ENCODE measurements around the gene SENP3.
A peak's percentile ranks its signal among the peaks of the same experiment; 100 is the strongest.

The SENP3 gene

DNA sequence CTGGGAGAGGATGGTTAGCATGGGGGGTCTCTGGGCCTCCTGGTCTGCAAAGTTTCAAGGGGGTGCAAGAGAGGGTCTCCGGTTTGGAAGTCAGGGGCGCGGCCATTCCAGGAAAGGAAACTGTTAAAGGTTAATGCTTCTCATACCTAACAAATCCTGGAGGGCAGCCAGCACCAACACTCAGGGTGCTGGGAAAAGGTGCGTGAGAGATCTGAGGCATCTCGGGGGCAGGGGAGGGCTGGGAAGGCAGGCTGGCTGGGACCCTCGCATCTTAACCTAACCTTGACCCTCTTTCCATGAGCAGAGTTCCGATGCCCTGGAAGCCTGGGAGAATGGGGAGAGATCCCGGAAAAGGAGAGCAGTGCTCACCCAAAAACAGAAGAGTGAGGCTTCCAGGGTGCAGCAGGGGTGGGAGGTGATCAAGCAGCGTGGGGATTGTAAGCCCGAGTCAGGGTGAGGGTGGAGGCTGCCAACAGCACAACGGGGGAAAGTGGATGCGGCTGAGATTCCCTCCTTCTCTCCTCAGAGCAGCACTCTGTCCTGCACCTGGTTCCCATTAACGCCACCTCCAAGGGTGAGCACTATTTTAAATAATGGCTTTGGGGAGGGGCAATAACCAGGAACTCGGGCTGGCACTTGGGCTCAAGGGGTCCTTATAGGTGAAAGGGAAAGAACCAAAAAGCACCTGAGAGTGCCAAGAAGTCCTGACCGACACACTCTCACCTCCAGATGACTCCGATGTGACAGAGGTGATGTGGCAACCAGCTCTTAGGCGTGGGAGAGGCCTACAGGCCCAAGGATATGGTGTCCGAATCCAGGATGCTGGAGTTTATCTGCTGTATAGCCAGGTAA is 2.2 kb upstream of the SENP3 start:
- peak overlapping the region; percentile 58 for H2AK5ac ChIP-seq (ENCODE audit: low read depth, low read length)
- no peak overlapping the region for H2BK5ac ChIP-seq (ENCODE audit: low read length)
- H2AFZ ChIP-seq (ENCODE audit: low read length), result peak overlapping the region; percentile 94
- no peak overlapping the region for H3K23ac ChIP-seq (ENCODE audit: low read depth, low read length, poor library complexity)
- no CpG with 5 or more reads among the region's 18 CpGs for WGBS, 2 donors (ENCODE audit: extremely low coverage in 2 of 2, insufficient read length in 2 of 2, insufficient replicate concordance in 1 of 2)
- no peak overlapping the region for H3K18ac ChIP-seq (ENCODE audit: low read length)
- H4K91ac ChIP-seq (ENCODE audit: low read depth, low read length, poor library complexity), result no peak overlapping the region
- H2BK120ac ChIP-seq (ENCODE audit: low read depth, low read length), result no peak overlapping the region
- H3K9ac ChIP-seq (ENCODE audit: low read depth, low read length, poor library complexity), result no peak overlapping the region
- no peak overlapping the region for H3K4me3 ChIP-seq (ENCODE audit: low read length in 2 of 2)
- H3K27me3 ChIP-seq (ENCODE audit: control insufficient read depth in 3 of 3, insufficient read depth in 3 of 3, low read depth in 1 of 3, low read length in 3 of 3), result no peaks in the 10 kb centered on the region
- no peak overlapping the region for H2BK12ac ChIP-seq (ENCODE audit: low read length)
- H4K8ac ChIP-seq (ENCODE audit: low read depth, low read length), result no peak overlapping the region
- H2BK15ac ChIP-seq (ENCODE audit: low read length), result peak overlapping the region; percentile 90
- no peak for DNase-seq (ENCODE audit: low spot score)
- no peak overlapping the region for H3K14ac ChIP-seq (ENCODE audit: low read length)
- H3K79me1 ChIP-seq (ENCODE audit: low read depth, low read length), result peaks cover 5% of the 10 kb centered on the region
- H3K4me1 ChIP-seq (ENCODE audit: control insufficient read depth in 2 of 2, insufficient read depth in 1 of 2, low read depth in 1 of 2, low read length in 2 of 2), result peaks cover 24 to 25% of the 10 kb centered on the region in 2 donors
- no peaks in the 10 kb centered on the region for H3K9me3 ChIP-seq (replicated peaks in 1 of 2; ENCODE audit: control insufficient read depth in 2 of 2, insufficient read depth in 1 of 2, low read depth in 1 of 2, low read length in 2 of 2)
- peaks cover 7 to 13% of the 10 kb centered on the region in 2 donors for H3K36me3 ChIP-seq (replicated peaks in 1 of 2; ENCODE audit: control insufficient read depth in 2 of 2, insufficient read depth in 2 of 2, low read length in 2 of 2)
- no peak overlapping the region for H3K4ac ChIP-seq (ENCODE audit: low read length)
- no peak overlapping the region for H3K27ac ChIP-seq (replicated peaks; ENCODE audit: low read length)
- no peak overlapping the region for H3K4me2 ChIP-seq (ENCODE audit: insufficient read depth, low read length, poor library complexity, severe bottlenecking)

DNA sequence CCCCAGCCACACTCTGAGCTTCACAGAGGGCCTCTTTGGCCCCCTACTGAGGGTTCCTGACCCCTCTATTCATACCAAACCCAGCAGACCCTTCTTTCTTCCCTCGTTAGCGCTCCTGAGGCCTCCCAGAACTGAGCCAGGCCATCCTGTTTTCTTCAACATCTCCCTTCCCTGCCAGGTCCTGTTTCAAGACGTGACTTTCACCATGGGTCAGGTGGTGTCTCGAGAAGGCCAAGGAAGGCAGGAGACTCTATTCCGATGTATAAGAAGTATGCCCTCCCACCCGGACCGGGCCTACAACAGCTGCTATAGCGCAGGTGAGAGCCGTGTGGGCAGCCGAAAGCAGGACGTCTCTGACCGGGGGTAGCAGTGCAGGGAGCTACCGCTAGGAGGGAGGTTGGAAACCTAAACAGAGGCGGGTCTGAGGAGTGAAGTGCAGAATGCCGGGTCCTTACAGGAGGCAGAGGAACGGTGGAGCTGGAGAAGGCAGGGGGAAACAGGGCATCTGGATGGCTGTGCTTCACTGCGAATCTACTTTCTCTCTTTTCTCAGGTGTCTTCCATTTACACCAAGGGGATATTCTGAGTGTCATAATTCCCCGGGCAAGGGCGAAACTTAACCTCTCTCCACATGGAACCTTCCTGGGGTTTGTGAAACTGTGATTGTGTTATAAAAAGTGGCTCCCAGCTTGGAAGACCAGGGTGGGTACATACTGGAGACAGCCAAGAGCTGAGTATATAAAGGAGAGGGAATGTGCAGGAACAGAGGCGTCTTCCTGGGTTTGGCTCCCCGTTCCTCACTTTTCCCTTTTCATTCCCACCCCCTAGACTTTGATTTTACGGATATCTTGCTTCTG is 1.3 kb upstream of the SENP3 start:
- H3K14ac ChIP-seq (ENCODE audit: low read length), result no peak overlapping the region
- no peak overlapping the region for H3K9ac ChIP-seq (ENCODE audit: low read depth, low read length, poor library complexity)
- H4K8ac ChIP-seq (ENCODE audit: low read depth, low read length), result no peak overlapping the region
- H2AFZ ChIP-seq (ENCODE audit: low read length), result peak overlapping the region; percentile 94
- no peaks in the 10 kb centered on the region for H3K27me3 ChIP-seq (ENCODE audit: control insufficient read depth in 3 of 3, insufficient read depth in 3 of 3, low read depth in 1 of 3, low read length in 3 of 3)
- no CpG with 5 or more reads among the region's 22 CpGs for WGBS, 2 donors (ENCODE audit: extremely low coverage in 2 of 2, insufficient read length in 2 of 2, insufficient replicate concordance in 1 of 2)
- no peaks in the 10 kb centered on the region for H3K9me3 ChIP-seq (replicated peaks in 1 of 2; ENCODE audit: control insufficient read depth in 2 of 2, insufficient read depth in 1 of 2, low read depth in 1 of 2, low read length in 2 of 2)
- no peak overlapping the region for H3K23ac ChIP-seq (ENCODE audit: low read depth, low read length, poor library complexity)
- peaks cover 7% of the 10 kb centered on the region for H3K79me1 ChIP-seq (ENCODE audit: low read depth, low read length)
- no peak overlapping the region for H2BK120ac ChIP-seq (ENCODE audit: low read depth, low read length)
- H2BK12ac ChIP-seq (ENCODE audit: low read length), result no peak overlapping the region
- H2BK15ac ChIP-seq (ENCODE audit: low read length), result no peak overlapping the region
- H3K27ac ChIP-seq (replicated peaks; ENCODE audit: low read length), result peak overlapping the region; percentile 21
- no peak overlapping the region for H4K91ac ChIP-seq (ENCODE audit: low read depth, low read length, poor library complexity)
- no peak overlapping the region for H2BK5ac ChIP-seq (ENCODE audit: low read length)
- no peak overlapping the region for H3K4ac ChIP-seq (ENCODE audit: low read length)
- no peak overlapping the region for H2AK5ac ChIP-seq (ENCODE audit: low read depth, low read length)
- H3K4me1 ChIP-seq (ENCODE audit: control insufficient read depth in 2 of 2, insufficient read depth in 1 of 2, low read depth in 1 of 2, low read length in 2 of 2), result peaks cover 24 to 25% of the 10 kb centered on the region in 2 donors
- DNase-seq (ENCODE audit: low spot score), result peak; percentile 67
- peaks cover 15 to 22% of the 10 kb centered on the region in 2 donors for H3K36me3 ChIP-seq (replicated peaks in 1 of 2; ENCODE audit: control insufficient read depth in 2 of 2, insufficient read depth in 2 of 2, low read length in 2 of 2)
- H3K4me2 ChIP-seq (ENCODE audit: insufficient read depth, low read length, poor library complexity, severe bottlenecking), result peak overlapping the region; percentile 95
- H3K4me3 ChIP-seq (ENCODE audit: low read length in 2 of 2), result peak overlapping the region in 1 of 2 donors; percentile 86
- H3K18ac ChIP-seq (ENCODE audit: low read length), result no peak overlapping the region

DNA sequence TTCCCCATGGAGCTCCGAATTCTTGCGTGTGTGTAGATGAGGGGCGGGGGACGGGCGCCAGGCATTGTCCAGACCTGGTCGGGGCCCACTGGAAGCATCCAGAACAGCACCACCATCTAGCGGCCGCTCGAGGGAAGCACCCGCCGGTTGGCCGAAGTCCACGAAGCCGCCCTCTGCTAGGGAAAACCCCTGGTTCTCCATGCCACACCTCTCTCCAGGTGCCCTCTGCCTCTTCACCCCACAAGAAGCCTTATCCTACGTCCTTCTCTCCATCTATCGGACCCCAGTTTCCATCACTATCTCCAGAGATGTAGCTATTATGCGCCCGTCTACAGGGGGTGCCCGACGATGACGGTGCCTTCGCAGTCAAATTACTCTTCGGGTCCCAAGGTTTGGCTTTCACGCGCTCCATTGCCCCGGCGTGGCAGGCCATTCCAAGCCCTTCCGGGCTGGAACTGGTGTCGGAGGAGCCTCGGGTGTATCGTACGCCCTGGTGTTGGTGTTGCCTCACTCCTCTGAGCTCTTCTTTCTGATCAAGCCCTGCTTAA is 617 bp upstream of the SENP3 start:
- no peaks in the 10 kb centered on the region for H3K27me3 ChIP-seq (ENCODE audit: control insufficient read depth in 3 of 3, insufficient read depth in 3 of 3, low read depth in 1 of 3, low read length in 3 of 3)

More for the DNA sequence above, 617 bp upstream of the SENP3 start:
- H3K4me3 ChIP-seq (ENCODE audit: low read length in 2 of 2), result peak overlapping the region; percentile 82 to 86
- H2BK15ac ChIP-seq (ENCODE audit: low read length), result no peak overlapping the region
- H3K79me1 ChIP-seq (ENCODE audit: low read depth, low read length), result peaks cover 9% of the 10 kb centered on the region
- H3K14ac ChIP-seq (ENCODE audit: low read length), result no peak overlapping the region
- H2BK12ac ChIP-seq (ENCODE audit: low read length), result peak overlapping the region; percentile 7
- no peak overlapping the region for H4K91ac ChIP-seq (ENCODE audit: low read depth, low read length, poor library complexity)
- peak overlapping the region; percentile 85 for H3K9ac ChIP-seq (ENCODE audit: low read depth, low read length, poor library complexity)
- peak overlapping the region; percentile 31 for H3K27ac ChIP-seq (replicated peaks; ENCODE audit: low read length)
- no peak overlapping the region for H2BK120ac ChIP-seq (ENCODE audit: low read depth, low read length)
- no peaks in the 10 kb centered on the region for H3K9me3 ChIP-seq (replicated peaks in 1 of 2; ENCODE audit: control insufficient read depth in 2 of 2, insufficient read depth in 1 of 2, low read depth in 1 of 2, low read length in 2 of 2)
- H2BK5ac ChIP-seq (ENCODE audit: low read length), result peak overlapping the region; percentile 58
- no CpG with 5 or more reads among the region's 32 CpGs for WGBS, 2 donors (ENCODE audit: extremely low coverage in 2 of 2, insufficient read length in 2 of 2, insufficient replicate concordance in 1 of 2)
- H4K8ac ChIP-seq (ENCODE audit: low read depth, low read length), result no peak overlapping the region
- peak overlapping the region; percentile 85 for H3K18ac ChIP-seq (ENCODE audit: low read length)
- H3K4me2 ChIP-seq (ENCODE audit: insufficient read depth, low read length, poor library complexity, severe bottlenecking), result peak overlapping the region; percentile 95
- H2AFZ ChIP-seq (ENCODE audit: low read length), result peak overlapping the region; percentile 94
- peaks cover 24 to 25% of the 10 kb centered on the region in 2 donors for H3K4me1 ChIP-seq (ENCODE audit: control insufficient read depth in 2 of 2, insufficient read depth in 1 of 2, low read depth in 1 of 2, low read length in 2 of 2)
- H3K36me3 ChIP-seq (replicated peaks in 1 of 2; ENCODE audit: control insufficient read depth in 2 of 2, insufficient read depth in 2 of 2, low read length in 2 of 2), result peaks cover 19 to 29% of the 10 kb centered on the region in 2 donors
- H2AK5ac ChIP-seq (ENCODE audit: low read depth, low read length), result peak overlapping the region; percentile 12
- peak; percentile 81 for DNase-seq (ENCODE audit: low spot score)
- no peak overlapping the region for H3K4ac ChIP-seq (ENCODE audit: low read length)
- H3K23ac ChIP-seq (ENCODE audit: low read depth, low read length, poor library complexity), result no peak overlapping the region

Data from neuronal stem cell (in vitro differentiated cells).